Vagina (tissue), 2 donors: ENCODE data around the gene B9D2.

Experiments
- POLR2A ChIP-seq, 2 donors: fragments of 450-650 bp; IDR thresholded peaks; one replicate each; pipeline ENCODE4 v1.6.1; 2017; ENCODE audit warnings: antibody characterized with exemption in 2 of 2, mild to moderate bottlenecking in 2 of 2, moderate library complexity in 2 of 2
- TF ChIP-seq, protein P1 (sequence below), 3 experiments: fragments of 450-650 bp in 2 of 3; fragments of 200-600 bp in 1 of 3; sonication (generic) in 1 of 3; IDR thresholded peaks; one replicate each; pipeline ENCODE4 v1.5.1; 2017 to 2019; ENCODE audit warnings: antibody characterized with exemption in 3 of 3, mild to moderate bottlenecking in 2 of 3, moderate library complexity in 2 of 3

DNA sequence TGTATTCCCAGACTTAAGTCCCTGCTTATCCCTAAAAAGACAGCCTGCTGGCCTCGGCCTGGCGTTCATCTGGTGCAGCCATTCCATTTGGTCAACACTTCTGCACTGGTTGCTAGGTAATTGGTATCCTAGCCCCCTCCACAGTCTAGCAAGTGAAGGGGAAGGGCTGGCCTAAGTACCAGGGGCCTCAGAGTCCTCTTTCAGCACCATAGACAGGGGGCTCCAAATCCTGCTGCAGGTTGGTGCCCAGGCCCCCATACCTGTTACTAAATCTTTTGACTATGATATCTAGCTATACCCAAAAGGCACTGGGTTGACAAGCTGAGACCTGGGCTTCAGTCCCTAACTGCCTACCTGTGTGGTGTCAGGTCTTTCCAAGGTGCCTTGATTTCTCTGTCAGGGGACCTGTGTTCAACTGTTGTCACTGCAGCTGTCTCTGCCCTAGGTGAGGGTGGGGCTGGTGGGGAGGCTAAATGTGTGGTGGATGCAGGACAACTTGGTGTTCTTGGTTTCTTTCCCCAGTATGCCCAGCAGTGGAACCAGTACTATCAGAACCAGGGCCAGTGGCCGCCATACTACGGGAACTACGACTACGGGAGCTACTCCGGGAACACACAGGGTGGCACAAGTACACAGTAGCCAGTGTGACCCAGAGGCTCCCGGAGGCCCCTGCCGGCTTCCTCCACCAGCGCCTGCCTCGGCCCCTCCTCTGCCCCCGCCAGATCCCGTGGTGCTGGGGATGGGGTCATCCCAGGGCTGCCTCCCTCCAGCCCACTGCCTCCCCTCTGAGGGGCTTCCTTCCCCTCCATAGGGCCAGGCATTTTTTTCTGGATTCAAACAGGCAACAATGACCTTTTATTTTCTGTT lies 57.8 kb downstream of the B9D2 start:
- TF ChIP-seq POLR2A (IDR thresholded peaks at IDR 0.05), result no peak
- TF ChIP-seq, protein P1, sequence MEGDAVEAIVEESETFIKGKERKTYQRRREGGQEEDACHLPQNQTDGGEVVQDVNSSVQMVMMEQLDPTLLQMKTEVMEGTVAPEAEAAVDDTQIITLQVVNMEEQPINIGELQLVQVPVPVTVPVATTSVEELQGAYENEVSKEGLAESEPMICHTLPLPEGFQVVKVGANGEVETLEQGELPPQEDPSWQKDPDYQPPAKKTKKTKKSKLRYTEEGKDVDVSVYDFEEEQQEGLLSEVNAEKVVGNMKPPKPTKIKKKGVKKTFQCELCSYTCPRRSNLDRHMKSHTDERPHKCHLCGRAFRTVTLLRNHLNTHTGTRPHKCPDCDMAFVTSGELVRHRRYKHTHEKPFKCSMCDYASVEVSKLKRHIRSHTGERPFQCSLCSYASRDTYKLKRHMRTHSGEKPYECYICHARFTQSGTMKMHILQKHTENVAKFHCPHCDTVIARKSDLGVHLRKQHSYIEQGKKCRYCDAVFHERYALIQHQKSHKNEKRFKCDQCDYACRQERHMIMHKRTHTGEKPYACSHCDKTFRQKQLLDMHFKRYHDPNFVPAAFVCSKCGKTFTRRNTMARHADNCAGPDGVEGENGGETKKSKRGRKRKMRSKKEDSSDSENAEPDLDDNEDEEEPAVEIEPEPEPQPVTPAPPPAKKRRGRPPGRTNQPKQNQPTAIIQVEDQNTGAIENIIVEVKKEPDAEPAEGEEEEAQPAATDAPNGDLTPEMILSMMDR (IDR thresholded peaks at IDR 0.05), result no peak
